Calu3 (cell line): Measurements from ENCODE around the gene HLA-C. TPM values are rescaled to one million over a fixed set of nuclear protein-coding genes. Genes with fewer than 3 reads are reported as not detected.

Experiments used
- BruUV-seq: library from RNA; stranded (reverse); fragments of 400-500 nt; replicated peaks from 2 replicates; lab custom pipeline; 2021; lab: Mats Ljungman, UMichigan
- CTCF ChIA-PET: fragments of 300-600 bp; sonication (Branson Sonifier 250); formaldehyde crosslinking; loops from one replicate; lab custom pipeline; 2022; ENCODE audit warnings: antibody characterized with exemption; lab: Charles Lee
- DNase-seq: peaks from one replicate; pipeline ENCODE4 v3.0.0; 2022
- H3K27ac Mint-ChIP-seq: one replicate; pipeline ENCODE4 v1.8.0; 2022; ENCODE audit warnings: mixed read lengths; ENCODE audit not compliant: unreplicated experiment
- H3K27me3 Mint-ChIP-seq: one replicate; pipeline ENCODE4 v1.8.0; 2022; ENCODE audit warnings: mixed read lengths; ENCODE audit not compliant: unreplicated experiment
- H3K36me3 Mint-ChIP-seq: one replicate; pipeline ENCODE4 v1.8.0; 2022; ENCODE audit warnings: mild to moderate bottlenecking, moderate library complexity, mixed read lengths; ENCODE audit not compliant: insufficient read depth, unreplicated experiment
- H3K4me1 Mint-ChIP-seq: one replicate; pipeline ENCODE4 v1.8.0; 2022; ENCODE audit warnings: mild to moderate bottlenecking, low read depth, mixed read lengths; ENCODE audit not compliant: unreplicated experiment
- H3K4me3 Mint-ChIP-seq: one replicate; pipeline ENCODE4 v1.8.0; 2022; ENCODE audit warnings: mild to moderate bottlenecking, low read depth, moderate library complexity, mixed read lengths; ENCODE audit not compliant: unreplicated experiment
- H3K9me3 Mint-ChIP-seq: one replicate; pipeline ENCODE4 v1.8.0; 2022; ENCODE audit warnings: low read depth, mixed read lengths; ENCODE audit not compliant: unreplicated experiment
- CTCF ChIP-seq: fragments of 200-600 bp; IDR thresholded peaks from one replicate; pipeline ENCODE4 v1.8.0; 2022; ENCODE audit warnings: antibody characterized with exemption; ENCODE audit not compliant: unreplicated experiment
- intact Hi-C: fragments of 100-400 bp; cut with micrococcal nuclease; formaldehyde crosslinking; loops from one replicate; pipeline ENCODE4 v1.10.0; 2022; ENCODE audit not compliant: unreplicated experiment
- total RNA-seq: library from RNA; stranded (reverse); gene quantifications from 2 replicates; pipeline ENCODE4 v1.2.3, GENCODE V29; 2022

HLA-C gene
- total RNA-seq, 1 experiment from 2014 or later, result 652 TPM

GRCh38 chr6:31270788-31271640 lies 878 bp downstream of the HLA-C start:
- H3K4me3 Mint-ChIP-seq, result peak overlapping the region; percentile 82
- TF ChIP-seq CTCF, result no peak
- H3K4me1 Mint-ChIP-seq, result peaks cover 17% of the 10 kb centered on the region
- CTCF ChIA-PET, result no interaction called here
- DNase-seq, result peak; percentile 73
- peaks cover 43% of the 10 kb centered on the region for H3K36me3 Mint-ChIP-seq
- intact Hi-C loops, result no loop called here
- peaks cover 39% of the 10 kb centered on the region for H3K27me3 Mint-ChIP-seq
- no peaks in the 10 kb centered on the region for H3K9me3 Mint-ChIP-seq
- peak overlapping the region; percentile 94 for H3K27ac Mint-ChIP-seq
- no TSS peak for BruUV-seq

GRCh38 chr6:31268836-31269235 lies 3.1 kb downstream of the HLA-C start:
- no peaks in the 10 kb centered on the region for H3K9me3 Mint-ChIP-seq
- CTCF ChIA-PET, result interaction anchor here (1.0 kb wide), 1 partner anchor 85 kb away, joined by 3 read pairs; no protein-coding TSS in a partner anchor
- TF ChIP-seq CTCF, result no peak
- peaks cover 43% of the 10 kb centered on the region for H3K36me3 Mint-ChIP-seq
- H3K27me3 Mint-ChIP-seq, result peaks cover 36% of the 10 kb centered on the region
- peaks cover 17% of the 10 kb centered on the region for H3K4me1 Mint-ChIP-seq
- no peak overlapping the region for H3K4me3 Mint-ChIP-seq
- intact Hi-C loops, result loop anchor here (1.0 kb wide), 1 partner anchor 84 kb away; no protein-coding TSS in a partner anchor
- no peak overlapping the region for H3K27ac Mint-ChIP-seq
- no peak for DNase-seq
- BruUV-seq, result no TSS peak

- no peak for DNase-seq
- no peak for TF ChIP-seq CTCF
- intact Hi-C loops, result no loop called here
- CTCF ChIA-PET, result interaction anchor here (1.0 kb wide), 1 partner anchor 86 kb away, joined by 3 read pairs; no protein-coding TSS in a partner anchor
- Mint-ChIP-seq H3K27me3 (peaks cover 41% of the 10 kb centered on the region), H3K27ac (no peak overlapping the region), H3K36me3 (peaks cover 43% of the 10 kb centered on the region), H3K9me3 (no peaks in the 10 kb centered on the region), H3K4me1 (peaks cover 14% of the 10 kb centered on the region), H3K4me3 (no peak overlapping the region)
- BruUV-seq, result no TSS peak
These were observed 3.5 kb downstream of the HLA-C start for GRCh38 chr6:31268369-31268765.

- H3K4me1 Mint-ChIP-seq, result peaks cover 9% of the 10 kb centered on the region
- no peak overlapping the region for H3K4me3 Mint-ChIP-seq
- no peak for TF ChIP-seq CTCF
- H3K9me3 Mint-ChIP-seq, result no peaks in the 10 kb centered on the region
- CTCF ChIA-PET, result no interaction called here
- no peak overlapping the region for H3K27ac Mint-ChIP-seq
- no TSS peak for BruUV-seq
- H3K36me3 Mint-ChIP-seq, result peaks cover 43% of the 10 kb centered on the region
- peaks cover 46% of the 10 kb centered on the region for H3K27me3 Mint-ChIP-seq
- DNase-seq, result no peak
- intact Hi-C loops, result no loop called here
These were observed 4.1 kb downstream of the HLA-C start for GRCh38 chr6:31267651-31268368.
